CD14-positive monocyte (primary cell): ENCODE data around the gene SUFU. TPM values are rescaled to one million over a fixed set of nuclear protein-coding genes. Genes with fewer than 3 reads are reported as not detected.

ENCODE experiments used
- DNase-seq, 3 donors: peaks; one replicate each; pipeline ENCODE4 v3.0.0-alpha.2; 2011 to 2022
- H2AFZ ChIP-seq: 2 replicates; pipeline ENCODE4 v1.6.0; 2012; ENCODE audit warnings: mild to moderate bottlenecking, low read depth, low read length, inconsistent platforms; ENCODE audit not compliant: insufficient read depth, poor library complexity, severe bottlenecking
- H3K27ac ChIP-seq, 2 donors: 1 replicate in 1 of 2; 2 replicates in 1 of 2; pipeline ENCODE4 v1.5.1; 2012 to 2013; ENCODE audit warnings: low read length in 2 of 2, control low read depth in 1 of 2, inconsistent platforms in 1 of 2, low read depth in 1 of 2, mild to moderate bottlenecking in 1 of 2
- H3K27me3 ChIP-seq, 2 donors: one replicate each; pipeline versions ENCODE4 v1.6.0 to v1.6.1; 2011 to 2013; ENCODE audit warnings: low read length in 2 of 2; ENCODE audit not compliant: control insufficient read depth in 2 of 2, insufficient read depth in 2 of 2
- H3K36me3 ChIP-seq, 2 donors: replicated peaks in 1 of 2; 1 replicate in 1 of 2; 2 replicates in 1 of 2; pipeline versions ENCODE4 v1.5.1 to v1.6.1; 2012 to 2013; ENCODE audit warnings: low read length in 2 of 2, control low read depth in 1 of 2, inconsistent platforms in 1 of 2, mild to moderate bottlenecking in 1 of 2; ENCODE audit not compliant: insufficient read depth in 2 of 2, control insufficient read depth in 1 of 2
- H3K4me1 ChIP-seq, 2 donors: 1 replicate in 1 of 2; 2 replicates in 1 of 2; pipeline versions ENCODE4 v1.5.1 to v1.6.1; 2012 to 2013; ENCODE audit warnings: low read length in 2 of 2, control low read depth in 1 of 2, inconsistent platforms in 1 of 2, mild to moderate bottlenecking in 1 of 2, moderate library complexity in 1 of 2; ENCODE audit not compliant: insufficient read depth in 2 of 2, control insufficient read depth in 1 of 2
- H3K4me2 ChIP-seq: replicated peaks from 2 replicates; pipeline ENCODE3; 2012; ENCODE audit warnings: low read length, moderate library complexity, mild to moderate bottlenecking; ENCODE audit not compliant: poor library complexity, severe bottlenecking; ENCODE audit errors: extremely low read depth
- H3K4me3 ChIP-seq, 3 experiments: fragments of 200-600 bp in 1 of 3; sonication (generic) in 1 of 3; replicated peaks in 1 of 3; 1 replicate in 2 of 3; 2 replicates in 1 of 3; pipeline ENCODE4 v1.5.1; 2011 to 2013; ENCODE audit warnings: low read length in 3 of 3, mild to moderate bottlenecking in 3 of 3, control low read depth in 2 of 3, low read depth in 2 of 3, inconsistent platforms in 1 of 3, moderate library complexity in 1 of 3
- H3K79me2 ChIP-seq: 2 replicates; pipeline ENCODE4 v1.6.0; 2012; ENCODE audit warnings: mild to moderate bottlenecking, control low read depth, inconsistent platforms, low read length, moderate library complexity; ENCODE audit not compliant: insufficient read depth
- H3K9ac ChIP-seq: 2 replicates; pipeline ENCODE4 v1.6.0; 2017; ENCODE audit warnings: low read length, mild to moderate bottlenecking; ENCODE audit not compliant: insufficient read depth, poor library complexity, severe bottlenecking
- H3K9me3 ChIP-seq, 2 donors: replicated peaks in 1 of 2; 1 replicate in 1 of 2; 2 replicates in 1 of 2; pipeline versions ENCODE4 v1.5.1 to v1.6.1; 2012 to 2013; ENCODE audit warnings: low read length in 2 of 2, control low read depth in 1 of 2; ENCODE audit not compliant: control insufficient read depth in 1 of 2, insufficient read depth in 1 of 2
- H4K20me1 ChIP-seq: 2 replicates; pipeline ENCODE4 v1.6.0; 2012; ENCODE audit warnings: mild to moderate bottlenecking, low read length, control low read depth, moderate library complexity; ENCODE audit not compliant: insufficient read depth
- H3K27ac Mint-ChIP-seq, 7 donors: one replicate each; pipeline ENCODE4 v1.8.0; 2020; ENCODE audit warnings: mild to moderate bottlenecking in 7 of 7, mixed read lengths in 7 of 7, moderate library complexity in 6 of 7, inconsistent platforms in 2 of 7
- H3K27me3 Mint-ChIP-seq, 3 donors: one replicate each; pipeline ENCODE4 v1.8.0; 2021 to 2022; ENCODE audit warnings: low read depth in 3 of 3, mild to moderate bottlenecking in 3 of 3, mixed read lengths in 3 of 3, moderate library complexity in 3 of 3, inconsistent platforms in 1 of 3
- H3K36me3 Mint-ChIP-seq, 2 donors: one replicate each; pipeline ENCODE4 v1.8.0; 2020; ENCODE audit warnings: mixed read lengths in 2 of 2, inconsistent platforms in 1 of 2, mild to moderate bottlenecking in 1 of 2
- H3K4me1 Mint-ChIP-seq: one replicate; pipeline ENCODE4 v1.8.0; 2020; ENCODE audit warnings: mild to moderate bottlenecking, mixed read lengths
- H3K4me3 Mint-ChIP-seq, 2 donors: one replicate each; pipeline ENCODE4 v1.8.0; 2020; ENCODE audit warnings: mild to moderate bottlenecking in 2 of 2, mixed read lengths in 2 of 2, moderate library complexity in 1 of 2
- H3K9me3 Mint-ChIP-seq, 7 donors: one replicate each; pipeline ENCODE4 v1.8.0; 2020 to 2022; ENCODE audit warnings: mixed read lengths in 7 of 7, mild to moderate bottlenecking in 6 of 7, moderate library complexity in 6 of 7, inconsistent platforms in 2 of 7
- WGBS: methylation state at CpG from one replicate; pipeline ENCODE4 v1.1.5; 2013; ENCODE audit warnings: missing lambda C conversion rate; ENCODE audit not compliant: insufficient coverage; 5-methylcytosine and 5-hydroxymethylcytosine counted together
- intact Hi-C, 2 donors: fragments of 100-400 bp; cut with micrococcal nuclease; formaldehyde crosslinking; loops; one replicate each; pipeline versions ENCODE4 v1.15.0 to v1.15.1; 2023
- polyA plus RNA-seq, 3 donors: library from polyadenylated mRNA; depleted of rRNA in 1 of 3; unstranded in 2 of 3; stranded (reverse) in 1 of 3; fragments of 300-500 nt in 2 of 3; fragments of >200 nt in 1 of 3; fragmentation: Illumina TruSeq in 2 of 3; gene quantifications; 1 replicate in 2 of 3; 2 replicates in 1 of 3; pipeline ENCODE4 v1.2.3, GENCODE V29; 2012 to 2021
- TF ChIP-seq, protein P1 (sequence below): fragments of 200-600 bp; IDR thresholded peaks from one replicate; pipeline ENCODE4 v1.8.0; 2022; ENCODE audit warnings: antibody characterized with exemption, mild to moderate bottlenecking

Gene SUFU
- polyA plus RNA-seq, 3 donors, result 3.2 to 10.0 (median 5.7) TPM

DNA sequence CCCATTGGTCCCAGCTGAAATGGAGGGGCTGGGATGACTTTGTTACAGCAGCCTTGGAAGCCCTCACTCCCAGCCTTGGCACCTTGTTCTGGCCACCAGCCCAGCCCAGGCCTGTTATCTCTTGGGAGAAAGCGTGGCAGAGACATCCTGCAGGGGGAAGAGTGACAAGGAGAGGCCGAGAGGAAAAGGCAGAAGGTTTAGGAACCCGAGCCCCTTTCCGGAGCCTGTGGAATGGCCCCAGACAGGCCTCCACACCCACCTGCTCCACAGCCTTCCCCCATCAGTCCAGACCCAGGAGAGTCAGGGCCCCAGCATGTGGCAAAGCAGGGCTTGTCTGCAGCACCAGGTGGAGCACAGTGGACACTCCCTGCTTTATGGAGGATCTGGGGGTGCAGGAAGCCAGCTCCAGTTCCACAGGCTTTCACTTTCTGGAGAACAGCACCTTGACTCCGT is 116.4 kb downstream of the SUFU start:
- no peak overlapping the region for H3K9ac ChIP-seq
- 89% methylated on average over 1 of the region's 5 CpGs for WGBS
- H3K27ac Mint-ChIP-seq, result peak overlapping the region in 1 of 7 donors; percentile 59
- intact Hi-C loops, result no loop called here
- H3K27ac ChIP-seq, result no peak overlapping the region
- peaks cover 54 to 86% of the 10 kb centered on the region in 2 donors for H3K36me3 Mint-ChIP-seq
- H3K4me1 ChIP-seq, result peaks cover 0 to 2% of the 10 kb centered on the region in 2 donors
- no peaks in the 10 kb centered on the region for H3K27me3 ChIP-seq
- no peak for DNase-seq
- no peaks in the 10 kb centered on the region for H3K79me2 ChIP-seq
- H2AFZ ChIP-seq, result no peak overlapping the region
- H3K9me3 ChIP-seq, result no peaks in the 10 kb centered on the region
- no peaks in the 10 kb centered on the region for H4K20me1 ChIP-seq
- TF ChIP-seq, protein P1, sequence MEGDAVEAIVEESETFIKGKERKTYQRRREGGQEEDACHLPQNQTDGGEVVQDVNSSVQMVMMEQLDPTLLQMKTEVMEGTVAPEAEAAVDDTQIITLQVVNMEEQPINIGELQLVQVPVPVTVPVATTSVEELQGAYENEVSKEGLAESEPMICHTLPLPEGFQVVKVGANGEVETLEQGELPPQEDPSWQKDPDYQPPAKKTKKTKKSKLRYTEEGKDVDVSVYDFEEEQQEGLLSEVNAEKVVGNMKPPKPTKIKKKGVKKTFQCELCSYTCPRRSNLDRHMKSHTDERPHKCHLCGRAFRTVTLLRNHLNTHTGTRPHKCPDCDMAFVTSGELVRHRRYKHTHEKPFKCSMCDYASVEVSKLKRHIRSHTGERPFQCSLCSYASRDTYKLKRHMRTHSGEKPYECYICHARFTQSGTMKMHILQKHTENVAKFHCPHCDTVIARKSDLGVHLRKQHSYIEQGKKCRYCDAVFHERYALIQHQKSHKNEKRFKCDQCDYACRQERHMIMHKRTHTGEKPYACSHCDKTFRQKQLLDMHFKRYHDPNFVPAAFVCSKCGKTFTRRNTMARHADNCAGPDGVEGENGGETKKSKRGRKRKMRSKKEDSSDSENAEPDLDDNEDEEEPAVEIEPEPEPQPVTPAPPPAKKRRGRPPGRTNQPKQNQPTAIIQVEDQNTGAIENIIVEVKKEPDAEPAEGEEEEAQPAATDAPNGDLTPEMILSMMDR, result no peak
- H3K4me3 ChIP-seq, result no peak overlapping the region
- H3K36me3 ChIP-seq, result peaks cover 61 to 70% of the 10 kb centered on the region in 2 donors
- H3K9me3 Mint-ChIP-seq, result no peaks in the 10 kb centered on the region
- no peak overlapping the region for H3K4me2 ChIP-seq
- peaks cover under 1% of the 10 kb centered on the region for H3K4me1 Mint-ChIP-seq
- no peak overlapping the region for H3K4me3 Mint-ChIP-seq
- H3K27me3 Mint-ChIP-seq, result peaks cover 0 to 3% (median 2%) of the 10 kb centered on the region in 3 donors

DNA sequence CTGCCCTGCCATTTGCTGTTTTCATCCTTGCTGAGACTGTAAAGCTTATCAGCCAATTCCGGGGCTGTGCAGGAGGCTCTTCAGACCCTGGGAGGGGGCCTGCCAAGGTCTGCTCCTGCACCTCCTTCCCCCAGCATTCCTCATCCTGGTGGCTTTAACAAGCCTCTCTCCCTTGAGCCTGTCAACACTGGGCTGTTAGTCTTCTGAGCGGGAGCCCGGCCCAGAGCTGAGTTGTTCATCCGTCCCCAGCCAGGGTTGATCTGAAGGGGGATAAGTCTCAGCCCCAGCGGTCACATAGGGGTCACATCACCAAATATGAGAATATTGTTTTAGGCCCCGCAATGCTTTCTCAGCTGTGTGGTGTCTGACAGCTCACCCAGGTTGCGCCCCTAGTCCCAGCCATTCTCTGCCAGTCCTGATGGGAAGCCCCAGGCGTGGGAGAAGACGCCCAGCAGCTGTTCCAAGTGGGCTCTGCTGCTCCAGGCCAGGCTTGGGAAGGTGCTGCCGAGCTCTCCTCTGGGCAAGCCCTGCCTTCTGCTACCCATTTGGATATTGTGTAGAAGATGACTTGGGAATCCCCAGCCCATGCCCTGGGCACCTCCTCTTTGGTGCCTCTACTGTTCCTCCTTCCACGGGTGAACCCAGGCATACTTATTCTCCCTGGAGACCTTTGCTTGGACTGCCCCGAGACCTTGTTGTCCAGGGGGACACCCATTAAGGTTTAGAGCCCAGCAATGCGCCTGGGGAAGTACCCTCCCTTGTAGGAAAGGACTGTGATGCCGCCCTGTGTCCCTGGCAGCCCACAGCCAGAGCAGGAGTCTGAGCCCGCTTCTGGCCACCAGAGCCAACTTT is 117.0 kb downstream of the SUFU start:
- Mint-ChIP-seq H3K27ac (peak overlapping the region in 2 of 7 donors; percentile 46 to 48), H3K36me3 (peaks cover 53 to 85% of the 10 kb centered on the region in 2 donors), H3K27me3 (peaks cover 0 to 3% (median 2%) of the 10 kb centered on the region in 3 donors), H3K4me1 (peaks cover 6% of the 10 kb centered on the region), H3K9me3 (no peaks in the 10 kb centered on the region), H3K4me3 (no peak overlapping the region)
- TF ChIP-seq, protein P1, result no peak
- Histone ChIP-seq H3K4me2 (no peak overlapping the region), H3K4me1 (peaks cover 3 to 9% of the 10 kb centered on the region in 2 donors), H2AFZ (no peak overlapping the region), H3K9ac (no peak overlapping the region), H3K4me3 (no peak overlapping the region), H3K27ac (no peak overlapping the region), H3K79me2 (no peaks in the 10 kb centered on the region), H3K9me3 (no peaks in the 10 kb centered on the region), H3K27me3 (no peaks in the 10 kb centered on the region), H4K20me1 (no peaks in the 10 kb centered on the region), H3K36me3 (peaks cover 55 to 63% of the 10 kb centered on the region in 2 donors)
- no peak for DNase-seq
- intact Hi-C loops, result no loop called here
- 87% methylated on average over 12 of the region's 15 CpGs for WGBS
